NB4 (cell line): ENCODE data around the gene NXPH1.

ENCODE experiments used
- POLR2A ChIP-seq: IDR thresholded peaks from 2 replicates; pipeline ENCODE4 v1.6.1; 2011; ENCODE audit warnings: mild to moderate bottlenecking; ENCODE audit not compliant: insufficient read length; ENCODE audit errors: extremely low read depth
- TF ChIP-seq, protein P1 (sequence below): IDR thresholded peaks from one replicate; pipeline ENCODE4 v1.5.1; 2012; ENCODE audit warnings: low read depth, low read length

DNA sequence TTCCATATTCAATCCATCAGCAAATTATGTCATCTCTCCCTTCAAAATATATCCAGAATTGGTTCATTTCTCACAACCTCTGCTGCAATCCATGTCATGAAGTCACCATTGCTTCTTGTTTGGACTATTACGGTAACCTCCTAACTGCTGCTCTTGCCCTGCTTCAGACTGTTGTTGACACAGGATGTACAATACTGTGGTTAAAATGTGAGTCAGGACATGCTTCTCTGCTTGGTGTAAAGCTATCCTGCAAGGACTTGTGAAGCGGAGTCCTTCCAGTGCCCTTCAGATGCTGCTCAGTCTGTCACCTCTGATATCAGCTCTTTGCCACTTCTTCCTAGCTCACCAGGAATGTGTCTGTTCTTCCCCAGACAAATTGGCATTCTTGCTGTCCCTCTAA lies 10.4 kb upstream of the NXPH1 start:
- TF ChIP-seq, protein P1, sequence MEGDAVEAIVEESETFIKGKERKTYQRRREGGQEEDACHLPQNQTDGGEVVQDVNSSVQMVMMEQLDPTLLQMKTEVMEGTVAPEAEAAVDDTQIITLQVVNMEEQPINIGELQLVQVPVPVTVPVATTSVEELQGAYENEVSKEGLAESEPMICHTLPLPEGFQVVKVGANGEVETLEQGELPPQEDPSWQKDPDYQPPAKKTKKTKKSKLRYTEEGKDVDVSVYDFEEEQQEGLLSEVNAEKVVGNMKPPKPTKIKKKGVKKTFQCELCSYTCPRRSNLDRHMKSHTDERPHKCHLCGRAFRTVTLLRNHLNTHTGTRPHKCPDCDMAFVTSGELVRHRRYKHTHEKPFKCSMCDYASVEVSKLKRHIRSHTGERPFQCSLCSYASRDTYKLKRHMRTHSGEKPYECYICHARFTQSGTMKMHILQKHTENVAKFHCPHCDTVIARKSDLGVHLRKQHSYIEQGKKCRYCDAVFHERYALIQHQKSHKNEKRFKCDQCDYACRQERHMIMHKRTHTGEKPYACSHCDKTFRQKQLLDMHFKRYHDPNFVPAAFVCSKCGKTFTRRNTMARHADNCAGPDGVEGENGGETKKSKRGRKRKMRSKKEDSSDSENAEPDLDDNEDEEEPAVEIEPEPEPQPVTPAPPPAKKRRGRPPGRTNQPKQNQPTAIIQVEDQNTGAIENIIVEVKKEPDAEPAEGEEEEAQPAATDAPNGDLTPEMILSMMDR: no peak
- TF ChIP-seq POLR2A: no peak
